Measurements from ENCODE around the gene CEPT1. TPM values are rescaled to one million over a fixed set of nuclear protein-coding genes. Genes with fewer than 3 reads are reported as not detected.

CEPT1 gene
- total RNA-seq, 1 experiment from 2014 or later, result 30.9 TPM

- no TSS peak for BruUV-seq (replicated peaks)
- ChIA-PET CTCF (no interaction called here), POLR2A (ENCODE audit: low non-redundant PET) (no interaction called here)
- Histone ChIP-seq H3K4me1 (ENCODE audit: insufficient read depth, low read length, poor library complexity, severe bottlenecking) (no peaks in the 10 kb centered on the region), H3K27ac (ENCODE audit: low read depth, low read length, poor library complexity, severe bottlenecking) (no peak overlapping the region), H3K27me3 (replicated peaks; ENCODE audit: insufficient read depth, low read depth, low read length, poor library complexity) (peaks cover 35% of the 10 kb centered on the region), H3K4me3 (ENCODE audit: low read depth, low read length, poor library complexity, severe bottlenecking) (no peak overlapping the region), H3K9me3 (ENCODE audit: low read depth, low read length, poor library complexity, severe bottlenecking) (no peaks in the 10 kb centered on the region), H3K36me3 (ENCODE audit: insufficient read depth, low read length, poor library complexity, severe bottlenecking) (no peaks in the 10 kb centered on the region)
- TF ChIP-seq CTCF (conservative IDR thresholded peaks at IDR 0.05; ENCODE audit: low read depth, low read length) (no peak), EZH2 (IDR thresholded peaks at IDR 0.05; ENCODE audit: borderline replicate concordance, low read depth, low read length, poor library complexity, severe bottlenecking) (no peak)
- intact Hi-C loops (cut with micrococcal nuclease; ENCODE audit: unreplicated experiment), result no loop called here
- no peak for DNase-seq (ENCODE audit: low spot score)
Measured at GRCh38 chr1:111225717-111226400, 85.8 kb downstream of the CEPT1 start.

GRCh38 chr1:111227434-111227833 is 87.4 kb downstream of the CEPT1 start, which contains the start of gene CHI3L2:
Gene CHI3L2, plus strand, starts transcription at chr1:111227713. Its CDS starts 17 bp downstream, at chr1:111227730.
- Histone ChIP-seq H3K4me3 (ENCODE audit: low read depth, low read length, poor library complexity, severe bottlenecking) (no peak within 1 kb of the TSS), H3K4me1 (ENCODE audit: insufficient read depth, low read length, poor library complexity, severe bottlenecking) (no peaks in the 10 kb centered on the region), H3K9me3 (ENCODE audit: low read depth, low read length, poor library complexity, severe bottlenecking) (no peaks in the 10 kb centered on the region), H3K27ac (ENCODE audit: low read depth, low read length, poor library complexity, severe bottlenecking) (no peak within 1 kb of the TSS), H3K27me3 (replicated peaks; ENCODE audit: insufficient read depth, low read depth, low read length, poor library complexity) (peaks cover 50% of the 10 kb centered on the region), H3K36me3 (ENCODE audit: insufficient read depth, low read length, poor library complexity, severe bottlenecking) (no peaks in the 10 kb centered on the region)
- no peak for TF ChIP-seq EZH2 (IDR thresholded peaks at IDR 0.05; ENCODE audit: borderline replicate concordance, low read depth, low read length, poor library complexity, severe bottlenecking)
- TF ChIP-seq CTCF (conservative IDR thresholded peaks at IDR 0.05; ENCODE audit: low read depth, low read length), result no peak
- ChIA-PET POLR2A (ENCODE audit: low non-redundant PET) (no interaction called here), CTCF (no interaction called here)
- BruUV-seq (replicated peaks), result no TSS peak
- no peak for DNase-seq (ENCODE audit: low spot score)
- intact Hi-C loops (cut with micrococcal nuclease; ENCODE audit: unreplicated experiment), result no loop called here

- POLR2A ChIA-PET (ENCODE audit: low non-redundant PET), result no interaction called here
- TF ChIP-seq EZH2 (IDR thresholded peaks at IDR 0.05; ENCODE audit: borderline replicate concordance, low read depth, low read length, poor library complexity, severe bottlenecking) (no peak), CTCF (conservative IDR thresholded peaks at IDR 0.05; ENCODE audit: low read depth, low read length) (no peak)
- Histone ChIP-seq H3K27me3 (replicated peaks; ENCODE audit: insufficient read depth, low read depth, low read length, poor library complexity) (peaks cover 56% of the 10 kb centered on the region), H3K4me3 (ENCODE audit: low read depth, low read length, poor library complexity, severe bottlenecking) (no peak overlapping the region), H3K36me3 (ENCODE audit: insufficient read depth, low read length, poor library complexity, severe bottlenecking) (no peaks in the 10 kb centered on the region), H3K4me1 (ENCODE audit: insufficient read depth, low read length, poor library complexity, severe bottlenecking) (no peaks in the 10 kb centered on the region), H3K9me3 (ENCODE audit: low read depth, low read length, poor library complexity, severe bottlenecking) (no peaks in the 10 kb centered on the region), H3K27ac (ENCODE audit: low read depth, low read length, poor library complexity, severe bottlenecking) (no peak overlapping the region)
- BruUV-seq (replicated peaks), result no TSS peak
- intact Hi-C loops (cut with micrococcal nuclease; ENCODE audit: unreplicated experiment), result no loop called here
- DNase-seq (ENCODE audit: low spot score), result no peak
- CTCF ChIA-PET, result no interaction called here
Measured at GRCh38 chr1:111227851-111228747, 88.1 kb downstream of the CEPT1 start.
